MCF 10A (cell line): ENCODE measurements around the gene TMEM221. TPM values are rescaled to one million over a fixed set of nuclear protein-coding genes. Genes with fewer than 3 reads are reported as not detected.

Experiments used
- BruUV-seq: library from RNA; stranded (reverse); fragments of 400-500 nt; replicated peaks from 2 replicates; lab custom pipeline; 2021; lab: Mats Ljungman, UMichigan
- CTCF ChIA-PET: fragments of 300-600 bp; sonication (Branson Sonifier 250); formaldehyde crosslinking; extraction: SDS; loops from one replicate; lab custom pipeline; 2021; ENCODE audit warnings: antibody characterized with exemption, inconsistent platforms; lab: Yijun Ruan, JAX
- POLR2A ChIA-PET: fragments of 300-600, 350-650 bp; sonication (Branson Sonifier 250); formaldehyde crosslinking; extraction: SDS; loops from one replicate; lab custom pipeline; 2020; ENCODE audit warnings: antibody characterized with exemption, inconsistent platforms; lab: Yijun Ruan, JAX
- DNase-seq: peaks from one replicate; pipeline ENCODE4 v3.0.0-alpha.2; 2018; ENCODE audit not compliant: unreplicated experiment
- H3K27ac Mint-ChIP-seq: one replicate; pipeline ENCODE4 v1.8.0; 2022; ENCODE audit warnings: mild to moderate bottlenecking, low read depth, mixed read lengths; ENCODE audit not compliant: unreplicated experiment
- H3K27me3 Mint-ChIP-seq: one replicate; pipeline ENCODE4 v1.8.0; 2022; ENCODE audit warnings: mixed read lengths; ENCODE audit not compliant: insufficient read depth, unreplicated experiment
- H3K36me3 Mint-ChIP-seq: one replicate; pipeline ENCODE4 v1.8.0; 2022; ENCODE audit warnings: mild to moderate bottlenecking, moderate library complexity, mixed read lengths; ENCODE audit not compliant: insufficient read depth, unreplicated experiment
- H3K4me1 Mint-ChIP-seq: one replicate; pipeline ENCODE4 v1.8.0; 2022; ENCODE audit warnings: mixed read lengths; ENCODE audit not compliant: insufficient read depth, unreplicated experiment
- H3K4me3 Mint-ChIP-seq: one replicate; pipeline ENCODE4 v1.8.0; 2022; ENCODE audit warnings: mild to moderate bottlenecking, moderate library complexity, mixed read lengths; ENCODE audit not compliant: unreplicated experiment
- H3K9me3 Mint-ChIP-seq: one replicate; pipeline ENCODE4 v1.8.0; 2022; ENCODE audit warnings: mixed read lengths; ENCODE audit not compliant: unreplicated experiment
- CTCF ChIP-seq: fragments of 200-600 bp; IDR thresholded peaks from one replicate; pipeline ENCODE4 v1.8.0; 2022; ENCODE audit warnings: antibody characterized with exemption, mild to moderate bottlenecking; ENCODE audit not compliant: unreplicated experiment
- intact Hi-C: fragments of 100-400 bp; cut with micrococcal nuclease; formaldehyde crosslinking; loops from 2 replicates; pipeline ENCODE4 v1.14.1; 2022
- total RNA-seq: library from RNA; stranded (reverse); gene quantifications from 2 replicates; pipeline ENCODE4 v1.2.3, GENCODE V29; 2022

TMEM221 gene
- total RNA-seq, 1 experiment from 2014 or later: not detected

GRCh38 chr19:17454576-17455071, 6.2 kb upstream of the TMEM221 start:
- TF ChIP-seq CTCF: no peak
- no peaks in the 10 kb centered on the region for H3K27me3 Mint-ChIP-seq
- H3K9me3 Mint-ChIP-seq: no peaks in the 10 kb centered on the region
- DNase-seq: no peak
- no peaks in the 10 kb centered on the region for H3K36me3 Mint-ChIP-seq
- peaks cover 5% of the 10 kb centered on the region for H3K4me1 Mint-ChIP-seq
- POLR2A ChIA-PET: no interaction called here
- intact Hi-C loops: no loop called here
- no peak overlapping the region for H3K4me3 Mint-ChIP-seq
- no TSS peak for BruUV-seq
- CTCF ChIA-PET: interaction anchor here (0.6 to 1.3 kb wide), 5 partner anchors 11 to 1838 kb away, joined by 3 to 4 read pairs (median 4); no protein-coding TSS in a partner anchor
- H3K27ac Mint-ChIP-seq: no peak overlapping the region

GRCh38 chr19:17451820-17452219, 3.4 kb upstream of the TMEM221 start:
- no peak for DNase-seq
- ChIA-PET CTCF (interaction anchor here (0.6 to 1.2 kb wide), 3 partner anchors 11 to 904 kb away, joined by 3 to 6 read pairs (median 4); no protein-coding TSS in a partner anchor), POLR2A (interaction anchor here (0.6 to 0.7 kb wide), 2 partner anchors 10 to 28 kb away, joined by 3 to 4 read pairs; no protein-coding TSS in a partner anchor)
- TF ChIP-seq CTCF: no peak
- no peaks in the 10 kb centered on the region for H3K36me3 Mint-ChIP-seq
- no TSS peak for BruUV-seq
- no peaks in the 10 kb centered on the region for H3K9me3 Mint-ChIP-seq
- H3K4me3 Mint-ChIP-seq: no peak overlapping the region
- no peaks in the 10 kb centered on the region for H3K27me3 Mint-ChIP-seq
- H3K4me1 Mint-ChIP-seq: peaks cover 5% of the 10 kb centered on the region
- no peak overlapping the region for H3K27ac Mint-ChIP-seq
- intact Hi-C loops: loop anchor here (2.0 kb wide), 1 partner anchor 15 kb away; no protein-coding TSS in a partner anchor

- ChIA-PET POLR2A (interaction anchor here (0.6 to 1.6 kb wide), 10 partner anchors 11 to 409 kb away, joined by 3 to 7 read pairs (median 4); partner anchors contain the start of genes MVB12A, PGLS and RPL18A), CTCF (interaction anchor here (0.6 to 1.3 kb wide), 5 partner anchors 10 to 147 kb away, joined by 3 to 5 read pairs (median 3); no protein-coding TSS in a partner anchor)
- TF ChIP-seq CTCF: no peak
- intact Hi-C loops: loop anchor here (1.0 kb wide), 1 partner anchor 31 kb away; no protein-coding TSS in a partner anchor
- Mint-ChIP-seq H3K36me3 (no peaks in the 10 kb centered on the region), H3K27me3 (no peaks in the 10 kb centered on the region), H3K27ac (peak overlapping the region; percentile 14), H3K4me1 (peaks cover 5% of the 10 kb centered on the region), H3K9me3 (no peaks in the 10 kb centered on the region), H3K4me3 (no peak overlapping the region)
- no TSS peak for BruUV-seq
- DNase-seq: peak; percentile 94
Measured at GRCh38 chr19:17450264-17451075, 2.0 kb upstream of the TMEM221 start.

GRCh38 chr19:17447704-17448130, 751 bp downstream of the TMEM221 start:
- DNase-seq: no peak
- POLR2A ChIA-PET: interaction anchor here (0.7 kb wide), 1 partner anchor 27 kb away, joined by 3 read pairs; no protein-coding TSS in a partner anchor
- H3K27me3 Mint-ChIP-seq: no peaks in the 10 kb centered on the region
- no peaks in the 10 kb centered on the region for H3K36me3 Mint-ChIP-seq
- BruUV-seq: no TSS peak
- TF ChIP-seq CTCF: no peak
- intact Hi-C loops: no loop called here
- no peak overlapping the region for H3K27ac Mint-ChIP-seq
- CTCF ChIA-PET: no interaction called here
- no peaks in the 10 kb centered on the region for H3K9me3 Mint-ChIP-seq
- H3K4me1 Mint-ChIP-seq: peaks cover 5% of the 10 kb centered on the region
- no peak overlapping the region for H3K4me3 Mint-ChIP-seq
